ENCODE results near the gene HLF.
"Not testable (repeated sequence)": the region's sequence is repeated elsewhere in the genome, so short reads cannot be mapped to it uniquely, and the experiment has no call there.

Gene HLF

DNA sequence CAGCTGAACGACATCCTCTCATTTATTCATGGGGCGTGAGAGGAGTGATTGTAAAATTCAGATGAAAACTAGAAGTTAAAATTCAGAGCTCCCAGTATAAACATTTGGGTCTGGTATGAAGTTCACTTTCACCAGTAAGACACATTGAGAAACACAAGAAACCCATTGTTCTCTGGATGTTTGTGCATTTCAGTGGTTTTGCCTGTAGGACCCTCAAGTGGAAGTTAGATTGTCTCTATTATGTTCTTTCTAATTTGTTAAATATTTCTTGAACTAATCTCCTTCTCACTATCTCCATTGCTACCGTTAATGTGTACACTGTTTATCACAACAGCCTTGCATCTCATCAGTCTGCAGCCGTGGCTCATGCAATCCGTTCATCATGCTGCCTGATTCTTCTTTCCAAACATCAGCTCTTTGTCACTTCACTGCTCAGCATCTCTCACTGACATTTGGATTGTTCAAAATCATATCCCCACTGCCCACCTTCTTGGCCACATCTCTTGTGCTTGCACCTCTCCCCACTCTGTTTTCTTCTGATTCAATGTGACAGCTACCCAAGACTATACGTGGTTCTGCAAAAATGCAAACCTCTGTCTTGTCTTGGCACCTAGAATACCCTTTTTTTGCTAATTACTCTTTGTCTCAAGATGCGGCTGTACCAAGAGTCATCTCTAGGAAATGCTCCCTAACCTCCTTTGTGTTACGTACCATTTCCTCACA, 49.5 kb downstream of the HLF start:
- no peak for DNase-seq

DNA sequence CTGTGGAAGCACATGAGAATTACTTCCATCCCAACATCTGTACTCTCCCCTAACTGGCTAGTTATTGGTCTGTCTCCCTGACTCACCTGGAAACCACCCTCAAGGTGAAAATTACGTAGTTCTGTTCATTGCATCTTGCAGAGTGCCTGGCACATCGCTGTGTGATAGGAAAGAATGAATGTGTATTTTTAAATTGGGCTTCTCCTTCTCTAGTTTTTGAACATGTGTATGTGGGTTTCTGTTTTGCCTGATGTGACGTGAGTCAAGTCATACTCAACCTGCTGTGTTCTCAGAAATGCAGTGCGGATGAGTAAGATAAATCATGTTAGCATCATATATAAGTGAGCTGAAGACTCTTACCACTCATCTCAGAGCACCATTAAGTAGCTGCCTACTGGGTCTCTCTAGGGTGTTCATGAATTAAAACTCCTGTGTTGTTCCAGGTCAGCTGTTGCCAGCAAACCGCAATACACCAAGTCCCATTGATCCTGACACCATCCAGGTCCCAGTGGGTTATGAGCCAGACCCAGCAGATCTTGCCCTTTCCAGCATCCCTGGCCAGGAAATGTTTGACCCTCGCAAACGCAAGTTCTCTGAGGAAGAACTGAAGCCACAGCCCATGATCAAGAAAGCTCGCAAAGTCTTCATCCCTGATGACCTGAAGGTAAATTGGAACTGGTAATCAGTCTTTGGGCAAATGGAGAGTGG, 50.2 kb downstream of the HLF start:
- DNase-seq, result no peak

DNA sequence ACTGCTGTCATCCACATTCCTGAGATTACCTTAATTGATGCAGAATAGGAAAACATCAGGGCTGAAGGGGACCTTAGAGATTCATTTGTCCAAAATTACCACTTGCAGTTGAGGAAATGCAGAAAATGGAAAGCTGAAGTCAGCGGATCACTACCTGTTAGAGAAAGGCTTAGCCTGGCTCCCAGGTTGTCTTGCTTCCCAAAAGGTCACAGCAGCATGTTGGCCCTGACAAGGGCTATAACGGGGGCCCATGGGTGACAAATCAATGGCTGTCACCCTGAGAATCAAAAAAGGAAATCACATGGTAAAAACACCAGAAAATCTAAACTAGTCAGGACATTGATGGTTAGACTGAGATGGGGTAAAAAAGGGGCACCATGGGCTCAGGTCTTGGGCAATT, 51.7 kb downstream of the HLF start:
- DNase-seq, result no peak

DNA sequence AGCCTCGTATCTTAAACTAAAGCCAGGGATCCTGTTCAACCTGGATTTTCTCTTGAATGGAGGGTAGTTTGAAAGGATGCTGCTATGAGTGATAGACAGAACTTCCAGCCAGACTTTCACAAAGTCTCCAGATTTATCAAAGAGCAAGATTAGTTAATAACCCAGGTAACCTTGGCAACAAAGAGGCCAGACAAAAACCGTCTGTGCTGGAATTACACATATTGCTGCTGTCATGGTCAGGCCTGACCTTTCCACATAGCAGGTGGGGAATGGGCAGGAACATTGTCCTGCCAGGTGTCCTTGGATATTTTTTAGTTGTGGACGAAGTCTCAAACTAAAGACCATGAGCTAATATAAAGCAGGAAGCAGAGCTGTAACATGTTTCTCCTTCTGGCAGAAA, 52.5 kb downstream of the HLF start:
- DNase-seq, result no peak

DNA sequence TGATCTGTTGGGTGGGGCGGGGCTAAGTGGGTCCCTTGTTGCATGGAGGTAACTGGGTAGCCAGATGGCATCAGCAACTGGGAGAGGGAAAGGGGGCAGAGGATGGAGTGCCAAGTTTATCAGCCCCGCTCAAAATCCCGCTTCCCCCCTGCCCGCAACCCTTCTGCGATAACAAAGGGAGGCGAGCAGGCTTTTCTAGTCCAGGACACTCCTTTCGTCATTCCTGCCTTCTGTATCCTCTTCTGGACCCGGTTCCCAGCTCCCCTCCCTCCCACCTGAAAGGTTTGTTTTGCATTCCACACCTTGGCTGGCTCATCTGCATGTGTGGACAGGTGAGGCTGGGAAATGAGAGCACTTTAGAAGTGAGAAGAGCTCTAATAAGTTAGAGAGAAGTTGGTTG, 53.3 kb downstream of the HLF start:
- no peak for DNase-seq

GRCh38 chr17:55318715-55319487, 54.1 kb downstream of the HLF start:
- no peak for DNase-seq

GRCh38 chr17:55319933-55320593, 55.3 kb downstream of the HLF start:
- no peak for DNase-seq

DNA sequence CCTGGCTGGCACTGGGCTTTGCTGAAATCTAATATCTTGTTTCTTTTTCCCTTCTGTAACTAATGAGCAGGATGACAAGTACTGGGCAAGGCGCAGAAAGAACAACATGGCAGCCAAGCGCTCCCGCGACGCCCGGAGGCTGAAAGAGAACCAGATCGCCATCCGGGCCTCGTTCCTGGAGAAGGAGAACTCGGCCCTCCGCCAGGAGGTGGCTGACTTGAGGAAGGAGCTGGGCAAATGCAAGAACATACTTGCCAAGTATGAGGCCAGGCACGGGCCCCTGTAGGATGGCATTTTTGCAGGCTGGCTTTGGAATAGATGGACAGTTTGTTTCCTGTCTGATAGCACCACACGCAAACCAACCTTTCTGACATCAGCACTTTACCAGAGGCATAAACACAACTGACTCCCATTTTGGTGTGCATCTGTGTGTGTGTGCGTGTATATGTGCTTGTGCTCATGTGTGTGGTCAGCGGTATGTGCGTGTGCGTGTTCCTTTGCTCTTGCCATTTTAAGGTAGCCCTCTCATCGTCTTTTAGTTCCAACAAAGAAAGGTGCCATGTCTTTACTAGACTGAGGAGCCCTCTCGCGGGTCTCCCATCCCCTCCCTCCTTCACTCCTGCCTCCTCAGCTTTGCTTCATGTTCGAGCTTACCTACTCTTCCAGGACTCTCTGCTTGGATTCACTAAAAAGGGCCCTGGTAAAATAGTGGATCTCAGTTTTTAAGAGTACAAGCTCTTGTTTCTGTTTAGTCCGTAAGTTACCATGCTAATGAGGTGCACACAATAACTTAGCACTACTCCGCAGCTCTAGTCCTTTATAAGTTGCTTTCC, 56.0 kb downstream of the HLF start:
- DNase-seq, result no peak

DNA sequence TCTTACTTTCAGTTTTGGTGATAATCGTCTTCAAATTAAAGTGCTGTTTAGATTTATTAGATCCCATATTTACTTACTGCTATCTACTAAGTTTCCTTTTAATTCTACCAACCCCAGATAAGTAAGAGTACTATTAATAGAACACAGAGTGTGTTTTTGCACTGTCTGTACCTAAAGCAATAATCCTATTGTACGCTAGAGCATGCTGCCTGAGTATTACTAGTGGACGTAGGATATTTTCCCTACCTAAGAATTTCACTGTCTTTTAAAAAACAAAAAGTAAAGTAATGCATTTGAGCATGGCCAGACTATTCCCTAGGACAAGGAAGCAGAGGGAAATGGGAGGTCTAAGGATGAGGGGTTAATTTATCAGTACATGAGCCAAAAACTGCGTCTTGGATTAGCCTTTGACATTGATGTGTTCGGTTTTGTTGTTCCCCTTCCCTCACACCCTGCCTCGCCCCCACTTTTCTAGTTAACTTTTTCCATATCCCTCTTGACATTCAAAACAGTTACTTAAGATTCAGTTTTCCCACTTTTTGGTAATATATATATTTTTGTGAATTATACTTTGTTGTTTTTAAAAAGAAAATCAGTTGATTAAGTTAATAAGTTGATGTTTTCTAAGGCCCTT, 56.8 kb downstream of the HLF start:
- no peak for DNase-seq

- no peak for DNase-seq
Measured at GRCh38 chr17:55322453-55322985, 57.8 kb downstream of the HLF start.

DNA sequence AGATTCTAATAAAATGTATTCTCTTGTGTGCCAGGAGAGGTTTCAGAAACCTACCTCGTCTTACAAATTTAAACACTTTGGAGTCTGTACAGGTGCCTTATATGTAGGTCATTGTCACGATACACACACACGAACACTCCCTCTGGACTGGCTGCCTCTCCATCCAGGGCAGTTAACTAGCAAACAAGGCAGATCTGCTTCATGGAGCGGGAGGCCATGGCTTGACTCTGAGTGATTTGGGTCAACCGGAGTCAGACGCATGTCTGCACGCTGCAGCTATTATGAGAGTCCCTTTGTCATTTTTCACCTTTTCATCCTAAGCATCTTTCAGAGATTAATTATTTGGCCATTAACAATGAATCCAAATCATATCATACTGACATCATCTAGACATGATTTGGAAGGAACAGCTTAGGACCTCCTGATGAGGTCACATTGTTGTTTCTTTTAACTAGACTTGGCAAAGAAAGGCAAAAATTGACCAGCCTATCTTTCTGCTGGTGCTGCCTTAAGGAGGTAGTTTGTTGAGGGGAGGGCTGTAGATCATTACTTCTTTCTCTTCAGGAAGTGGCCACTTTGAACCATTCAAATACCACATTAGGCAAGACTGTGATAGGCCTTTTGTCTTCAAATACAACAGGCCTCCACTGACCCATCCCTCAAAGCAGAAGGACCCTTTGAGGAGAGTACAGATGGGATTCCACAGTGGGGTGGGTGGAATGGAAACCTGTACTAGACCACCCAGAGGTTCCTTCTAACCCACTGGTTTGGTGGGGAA, 58.9 kb downstream of the HLF start:
- no peak for DNase-seq

DNA sequence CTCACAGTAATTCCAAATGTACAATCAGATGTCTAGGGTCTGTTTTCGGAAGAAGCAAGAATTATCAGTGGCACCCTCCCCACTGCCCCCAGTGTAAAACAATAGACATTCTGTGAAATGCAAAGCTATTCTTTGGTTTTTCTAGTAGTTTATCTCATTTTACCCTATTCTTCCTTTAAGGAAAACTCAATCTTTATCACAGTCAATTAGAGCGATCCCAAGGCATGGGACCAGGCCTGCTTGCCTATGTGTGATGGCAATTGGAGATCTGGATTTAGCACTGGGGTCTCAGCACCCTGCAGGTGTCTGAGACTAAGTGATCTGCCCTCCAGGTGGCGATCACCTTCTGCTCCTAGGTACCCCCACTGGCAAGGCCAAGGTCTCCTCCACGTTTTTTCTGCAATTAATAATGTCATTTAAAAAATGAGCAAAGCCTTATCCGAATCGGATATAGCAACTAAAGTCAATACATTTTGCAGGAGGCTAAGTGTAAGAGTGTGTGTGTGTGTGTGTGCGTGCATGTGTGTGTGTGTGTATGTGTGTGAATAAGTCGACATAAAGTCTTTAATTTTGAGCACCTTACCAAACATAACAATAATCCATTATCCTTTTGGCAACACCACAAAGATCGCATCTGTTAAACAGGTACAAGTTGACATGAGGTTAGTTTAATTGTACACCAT, 59.7 kb downstream of the HLF start:
- peak; percentile 22 for DNase-seq

- DNase-seq, result no peak
Measured at GRCh38 chr17:55325406-55325805, 60.6 kb downstream of the HLF start.

- DNase-seq, result no peak
Measured at GRCh38 chr17:55326030-55326429, 61.3 kb downstream of the HLF start.

GRCh38 chr17:55327225-55328088, 62.7 kb downstream of the HLF start:
- DNase-seq, result no peak

GRCh38 chr17:55328514-55328913, 63.8 kb downstream of the HLF start:
- not testable (repeated sequence) for DNase-seq

GRCh38 chr17:55330344-55330933, 65.7 kb downstream of the HLF start:
- no peak for DNase-seq

DNA sequence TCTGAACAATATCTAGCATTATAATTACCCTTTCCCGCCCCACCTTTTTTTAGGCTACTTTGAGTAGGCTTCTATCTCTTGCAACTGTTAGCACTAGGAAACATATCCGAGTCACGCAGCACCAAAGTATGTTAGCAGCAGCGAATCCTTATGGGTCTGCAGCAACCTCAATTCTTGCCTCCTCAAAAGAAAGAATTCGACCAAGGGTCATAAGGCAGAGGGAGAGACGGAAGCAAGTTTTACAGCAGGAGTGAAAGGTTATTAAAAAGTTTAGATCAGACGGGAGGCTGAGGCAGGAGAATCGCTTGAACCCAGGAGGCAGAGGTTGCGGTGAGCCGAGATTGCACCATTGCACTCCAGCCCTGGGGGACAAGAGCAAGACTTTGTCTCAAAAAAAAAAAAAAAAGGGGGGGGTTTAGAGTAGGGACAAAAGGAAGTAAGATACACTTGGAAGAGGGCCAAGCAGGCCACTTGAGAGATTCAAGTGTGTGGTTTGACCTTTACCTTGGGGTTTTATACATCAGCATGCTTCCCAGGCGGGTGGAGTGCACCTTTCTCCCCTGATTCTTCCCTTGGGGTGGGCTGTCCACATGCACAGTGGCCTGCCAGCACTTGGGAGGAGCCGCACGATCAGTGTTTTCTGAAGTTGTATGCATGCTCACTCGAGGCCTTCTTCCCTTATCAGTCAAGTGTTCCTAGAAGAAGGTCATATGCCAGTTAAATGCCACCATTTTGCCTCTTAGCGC, 67.7 kb downstream of the HLF start:
- no peak for DNase-seq
